HG03025 (cell line): ENCODE results near the gene TCP11L1.
"Not testable (repeated sequence)": the region's sequence is repeated elsewhere in the genome, so short reads cannot be mapped to it uniquely, and the experiment has no call there.

Experiments used
- ATAC-seq: cut with Tn5 transposase; IDR thresholded peaks from one replicate; pipeline ENCODE4 v1.9.1; 2021; ENCODE audit warnings: mild to moderate bottlenecking, moderate library complexity; ENCODE audit not compliant: unreplicated experiment, low FRiP score

Gene TCP11L1

DNA sequence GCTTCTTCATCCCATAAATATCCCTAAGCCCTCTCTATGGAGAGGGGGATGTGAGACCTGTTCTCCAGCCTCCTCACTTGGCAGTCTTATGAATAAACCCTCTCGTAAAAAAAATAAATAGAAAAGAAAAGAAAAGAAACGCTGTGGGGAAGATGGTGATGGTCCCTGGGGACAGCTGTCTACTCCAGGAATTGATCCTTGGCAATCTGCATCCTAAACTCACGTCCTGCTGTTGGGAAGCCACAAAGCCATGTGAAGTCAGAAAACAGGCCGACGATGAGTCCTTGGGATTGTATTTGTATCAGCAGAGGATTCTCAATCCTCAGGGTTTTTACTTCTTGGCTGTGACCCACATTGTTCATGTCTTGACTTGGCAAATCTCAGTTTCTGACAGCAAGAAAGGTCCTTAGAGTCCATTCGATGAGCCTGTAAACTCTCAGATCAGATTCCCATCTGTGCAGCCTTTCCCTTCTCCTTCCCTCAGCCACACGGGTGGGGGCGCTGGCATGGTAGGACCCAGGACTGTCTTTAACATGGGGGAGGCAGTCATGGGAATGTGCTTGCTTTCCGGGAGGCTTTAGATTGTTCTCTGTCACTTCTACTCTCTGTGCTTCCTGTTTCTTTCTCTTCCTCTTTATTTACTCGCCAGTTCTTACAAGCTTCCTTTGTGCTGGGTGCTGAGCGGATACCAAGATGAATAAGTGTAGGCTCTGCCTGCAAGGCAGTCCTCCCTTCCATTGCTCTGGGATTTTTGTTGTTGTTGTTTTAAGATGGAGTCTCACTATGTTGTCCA, 24.9 kb downstream of the TCP11L1 start:
- peak; percentile 35 for ATAC-seq

DNA sequence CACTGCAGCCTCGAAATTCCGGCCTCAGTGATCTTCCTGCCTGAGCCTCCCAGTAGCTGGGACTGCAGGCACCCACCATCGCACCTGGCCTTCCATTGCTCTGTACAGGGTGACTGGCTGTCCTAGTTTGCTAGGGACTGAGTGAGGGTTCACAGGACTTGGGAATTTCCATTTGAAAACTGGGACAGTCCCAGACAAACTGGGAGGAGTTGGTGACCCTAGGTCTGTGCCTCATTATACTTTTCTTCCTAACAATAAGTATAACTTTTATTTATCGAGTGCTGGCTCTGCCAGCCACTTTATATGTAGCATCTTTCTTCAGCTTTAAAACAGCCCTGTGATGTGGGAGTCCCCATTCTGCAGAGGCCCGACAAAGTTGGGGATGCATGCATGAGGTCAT, 25.5 kb downstream of the TCP11L1 start:
- ATAC-seq = peak; percentile 16

DNA sequence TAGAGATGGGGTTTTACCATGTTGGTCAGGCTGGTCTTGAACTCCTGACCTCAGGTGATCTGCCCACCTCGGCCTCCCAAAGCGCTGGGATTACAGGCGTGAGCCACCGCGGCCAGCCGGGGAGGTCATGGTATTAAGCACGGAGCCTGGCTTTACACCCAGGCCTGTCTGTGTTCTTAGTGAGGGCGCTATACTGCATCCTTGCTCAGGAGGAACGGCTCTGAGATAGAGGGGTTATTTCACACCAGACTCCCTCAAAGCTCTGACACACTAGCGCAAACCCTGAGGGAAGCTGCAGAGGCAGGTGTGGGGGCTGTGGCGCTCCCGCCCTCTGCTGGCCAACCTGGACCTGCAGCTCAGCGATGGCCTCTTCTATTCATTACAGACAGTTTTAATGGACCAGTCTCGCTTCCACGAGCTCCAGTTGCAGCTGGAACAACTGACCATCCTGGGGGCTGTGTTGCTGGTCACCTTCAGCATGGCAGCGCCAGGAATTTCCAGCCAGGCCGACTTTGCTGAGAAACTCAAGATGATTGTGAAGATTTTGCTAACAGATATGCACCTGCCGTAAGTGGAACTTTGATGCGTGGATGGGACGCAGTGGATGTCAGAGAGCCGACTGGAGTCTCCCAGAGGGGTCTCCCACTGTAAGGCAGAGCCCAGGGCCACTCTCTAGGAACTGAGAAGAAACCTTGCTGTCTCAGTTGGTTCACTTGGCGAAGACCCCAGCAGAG, 26.2 kb downstream of the TCP11L1 start:
- ATAC-seq = no peak

DNA sequence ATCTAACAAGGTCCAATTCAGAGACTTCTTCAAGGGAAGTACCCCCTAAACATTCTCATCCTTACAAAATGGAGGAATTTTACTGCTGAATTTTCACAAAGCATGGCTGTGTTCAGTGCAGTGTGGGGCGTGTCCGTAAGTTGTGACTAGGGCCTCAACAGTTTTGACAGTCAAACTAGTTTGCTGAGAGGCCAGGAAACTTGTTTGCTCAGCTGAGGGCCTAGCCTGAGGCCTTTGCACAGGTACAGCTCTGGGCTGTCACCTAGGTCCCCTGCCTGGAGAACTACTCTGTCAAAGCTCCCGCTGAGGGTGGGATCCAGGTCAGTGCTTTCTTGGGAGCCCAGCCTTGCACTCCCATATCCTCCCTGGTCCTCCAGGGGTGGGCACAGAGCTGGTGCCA, 27.9 kb downstream of the TCP11L1 start:
- ATAC-seq = no peak

DNA sequence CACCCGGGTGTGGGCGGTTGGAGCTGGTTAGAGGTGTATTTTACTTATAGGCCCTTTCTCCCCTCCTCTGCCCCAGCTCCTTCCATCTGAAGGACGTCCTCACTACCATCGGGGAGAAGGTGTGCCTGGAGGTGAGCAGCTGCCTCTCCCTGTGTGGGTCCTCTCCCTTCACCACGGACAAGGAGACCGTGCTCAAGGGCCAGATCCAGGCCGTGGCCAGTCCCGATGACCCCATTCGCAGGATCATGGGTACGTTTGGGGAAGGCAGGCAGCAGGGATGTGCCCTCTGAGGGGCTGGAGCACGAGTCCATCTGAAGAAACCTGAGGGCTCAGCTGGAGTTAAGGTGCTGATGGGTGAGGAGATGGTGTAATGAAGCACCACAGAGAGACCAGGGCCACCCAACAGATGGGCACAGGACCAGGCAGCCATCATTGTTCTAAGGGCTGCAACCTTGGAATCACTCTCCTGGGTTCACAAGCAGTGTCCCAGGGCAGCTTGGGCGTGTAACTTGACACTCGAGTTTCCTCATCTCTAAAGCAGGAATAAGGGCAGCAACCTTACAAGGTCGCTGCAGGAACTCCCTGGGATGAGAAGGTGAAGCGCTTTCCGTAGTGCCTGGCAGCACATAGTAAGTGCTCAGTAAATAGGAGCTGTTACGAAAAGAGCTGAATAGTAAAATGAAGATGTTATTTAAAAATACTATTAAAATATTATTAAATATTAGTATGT, 29.4 kb downstream of the TCP11L1 start:
- no peak for ATAC-seq

DNA sequence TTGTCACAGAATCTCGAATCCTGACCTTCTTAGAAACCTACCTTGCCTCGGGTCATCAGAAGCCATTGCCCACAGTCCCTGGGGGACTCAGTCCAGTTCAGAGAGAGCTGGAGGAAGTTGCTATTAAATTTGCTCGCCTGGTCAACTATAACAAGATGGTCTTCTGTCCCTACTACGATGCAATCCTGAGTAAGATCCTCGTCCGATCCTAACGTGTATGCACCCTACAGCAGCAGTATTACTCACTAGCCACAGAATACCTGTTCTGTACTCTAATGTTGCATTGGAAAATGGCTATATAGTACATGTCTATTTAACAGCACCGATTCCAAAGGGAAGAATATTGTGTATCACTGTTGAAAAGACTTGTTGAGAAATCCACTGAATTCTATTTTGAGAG, 33.1 kb downstream of the TCP11L1 start:
- ATAC-seq = no peak

DNA sequence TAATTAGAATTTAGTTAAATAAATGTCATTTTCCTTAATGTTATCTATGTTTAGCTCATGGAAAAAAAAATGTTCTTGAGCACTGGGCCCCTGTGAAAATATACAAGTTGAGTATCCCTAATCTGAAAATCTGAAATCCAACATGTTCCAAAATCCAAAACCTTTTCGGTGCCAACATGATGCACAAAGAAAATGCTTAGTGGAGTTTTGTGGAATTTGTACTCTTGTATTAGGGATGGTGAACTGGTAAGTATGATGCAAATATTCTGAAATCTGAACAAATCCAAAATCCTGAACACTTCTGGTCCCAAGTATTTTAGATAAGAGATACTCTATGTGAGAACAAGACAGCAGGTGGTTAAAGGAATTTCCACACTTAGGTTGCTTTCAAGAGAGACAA, 44.5 kb downstream of the TCP11L1 start:
- no peak for ATAC-seq

DNA sequence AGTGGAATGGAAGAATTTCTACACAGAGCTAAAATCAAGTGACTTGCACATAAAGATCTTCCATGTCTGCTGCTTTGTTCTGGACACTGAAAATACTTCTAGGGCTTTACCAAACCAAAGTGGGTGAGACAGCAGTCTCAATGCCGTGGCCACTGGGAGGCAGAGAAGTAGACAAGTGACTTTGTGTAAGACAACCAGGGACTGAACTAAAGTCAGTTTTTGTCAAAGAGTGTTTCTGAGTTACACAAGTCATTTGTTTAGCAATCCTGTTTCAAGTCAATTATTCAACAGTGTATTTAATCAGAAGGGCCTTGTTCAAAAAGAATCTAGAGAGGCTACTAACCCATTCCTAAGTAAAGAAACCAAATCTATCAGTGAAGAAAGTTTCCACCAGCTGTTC, 46.6 kb downstream of the TCP11L1 start:
- ATAC-seq = no peak

DNA sequence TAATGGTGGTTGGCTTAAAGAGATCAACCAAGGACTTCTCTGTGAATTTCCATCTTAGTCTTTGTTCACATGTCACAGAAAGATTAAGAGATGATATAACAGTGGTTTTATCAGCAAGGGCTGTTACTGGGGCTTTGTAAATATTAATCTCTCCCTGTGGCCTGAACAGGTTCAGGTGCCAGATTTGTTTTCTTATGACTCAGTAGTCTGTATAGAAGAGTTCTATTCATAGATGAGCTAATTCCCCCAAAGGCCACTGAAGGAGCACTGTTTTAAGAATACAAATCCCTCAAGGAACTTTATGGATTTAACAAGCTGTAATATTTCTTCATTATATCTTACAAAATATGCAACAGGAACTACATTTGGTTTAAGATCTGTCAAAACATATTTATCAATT, 50.4 kb downstream of the TCP11L1 start:
- ATAC-seq = no peak

DNA sequence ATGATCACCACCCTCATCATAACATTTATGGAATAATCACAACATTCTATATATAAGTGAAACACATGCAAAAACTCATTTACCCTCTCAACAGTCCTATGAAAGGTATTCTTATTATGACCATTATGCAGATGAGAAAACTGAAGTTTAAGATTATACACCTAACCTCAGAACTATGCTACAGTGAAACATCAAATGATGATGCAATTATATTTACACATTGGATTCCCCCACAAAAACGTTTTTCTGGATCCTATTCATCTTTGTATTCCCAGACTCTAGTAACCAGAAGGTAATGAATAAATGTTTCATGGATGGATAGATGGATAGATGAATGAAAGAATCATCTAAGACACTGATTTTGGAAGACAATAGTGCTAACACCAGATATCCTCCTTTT, 54.8 kb downstream of the TCP11L1 start:
- no peak for ATAC-seq

DNA sequence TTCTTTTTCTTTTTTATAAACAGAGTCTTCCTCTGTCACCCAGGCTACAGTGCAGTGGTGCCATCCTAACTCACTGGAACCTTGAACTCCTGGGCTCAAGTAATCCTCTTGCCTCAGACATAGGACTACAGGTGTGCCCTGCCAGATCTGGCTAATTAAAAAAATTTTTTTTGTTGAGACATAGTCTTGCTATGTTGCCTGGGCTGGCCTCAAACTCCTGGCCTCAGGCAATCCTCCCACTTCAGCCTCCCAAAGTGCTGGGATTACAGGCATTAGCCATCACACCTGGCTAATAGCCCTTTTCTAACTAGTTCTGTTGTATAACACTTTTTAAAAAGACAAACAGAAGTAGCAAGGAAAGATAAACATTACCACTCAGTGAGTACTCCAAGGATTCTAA, 64.5 kb downstream of the TCP11L1 start:
- no peak for ATAC-seq

DNA sequence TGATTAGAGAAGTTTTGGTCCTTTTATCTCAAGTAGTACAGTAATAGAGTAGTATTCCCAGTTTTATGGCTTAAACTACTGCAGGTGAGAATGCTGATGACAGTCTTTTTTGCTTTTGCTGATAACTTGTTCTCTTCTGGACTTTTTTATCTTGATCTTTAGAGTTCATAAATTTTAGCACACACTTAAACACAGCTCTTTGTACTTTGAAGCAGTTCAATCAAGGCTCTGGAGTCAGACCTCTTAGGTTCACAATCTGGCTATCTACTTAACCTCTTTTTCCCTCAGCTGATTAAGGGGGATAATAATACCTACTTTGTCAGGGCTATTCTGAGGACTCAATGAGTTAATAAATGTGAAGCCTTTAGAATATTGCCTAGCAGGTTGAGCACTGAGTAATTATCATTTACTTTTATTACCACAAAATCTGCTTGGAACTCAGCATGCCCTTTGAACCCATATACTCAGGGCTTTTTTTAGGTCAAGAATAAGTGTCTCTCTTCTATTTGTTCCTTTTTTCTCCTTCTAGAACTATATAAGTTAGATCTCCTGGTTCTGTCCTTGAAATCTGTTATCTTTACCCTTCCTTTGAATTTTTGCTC, 70.0 kb downstream of the TCP11L1 start:
- no peak for ATAC-seq

DNA sequence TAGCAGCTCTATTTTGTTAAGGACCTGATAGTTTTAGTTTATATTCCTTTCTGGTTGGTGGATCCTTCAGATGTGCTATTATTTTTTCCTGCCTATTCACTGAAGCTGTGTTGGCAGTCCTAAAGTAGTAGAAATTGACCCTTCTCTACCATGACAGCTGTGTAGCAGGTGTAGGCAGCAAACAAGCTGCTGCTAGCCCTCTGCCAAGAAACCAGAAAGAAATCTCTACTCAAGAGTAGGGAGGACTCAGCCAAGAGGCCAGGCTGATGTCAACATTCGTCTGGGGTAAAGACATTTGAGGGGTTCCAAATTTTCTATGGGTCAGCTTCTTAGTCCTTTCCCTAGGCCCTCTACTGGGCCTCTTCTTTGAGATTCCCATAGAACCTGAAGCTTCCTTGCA, 70.7 kb downstream of the TCP11L1 start:
- ATAC-seq = no peak

DNA sequence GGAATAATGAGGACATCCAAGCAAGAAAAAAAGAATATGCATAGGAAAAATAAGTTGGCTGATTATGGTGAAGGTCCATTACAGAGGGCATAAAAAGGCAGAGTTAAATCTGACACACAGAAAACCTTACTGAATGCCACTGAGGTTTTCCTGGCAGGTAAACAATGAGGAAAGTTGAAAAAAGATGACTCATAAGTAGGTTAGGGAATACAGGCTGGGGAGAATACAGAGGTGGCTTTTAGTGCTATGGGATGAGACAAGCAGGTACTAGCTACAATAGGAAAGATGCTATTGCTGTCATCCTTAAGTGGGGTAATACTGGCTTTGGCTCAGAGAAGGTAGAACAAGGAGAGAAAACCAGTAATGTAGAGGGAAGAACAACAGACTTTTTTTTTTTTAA, 77.2 kb downstream of the TCP11L1 start:
- ATAC-seq = no peak

DNA sequence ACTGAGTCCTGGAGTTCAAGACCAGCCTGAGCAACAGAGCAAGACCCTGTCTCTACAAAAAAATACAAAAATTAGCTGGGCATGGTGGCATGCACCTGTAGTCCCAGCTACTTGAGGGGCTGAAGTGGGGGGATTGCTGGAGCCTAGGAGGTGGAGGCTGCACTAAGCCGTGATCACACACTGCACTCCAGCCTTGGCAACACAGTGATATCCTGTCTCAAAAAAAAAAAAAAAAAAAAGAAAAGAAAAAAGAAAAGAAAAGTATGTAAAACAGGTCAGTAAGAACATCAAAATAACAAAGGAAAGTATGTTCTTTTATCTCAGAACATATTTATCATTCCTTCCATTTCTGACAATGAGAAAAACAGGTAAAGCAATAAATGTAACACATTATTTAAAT, 83.3 kb downstream of the TCP11L1 start:
- not testable (repeated sequence) for ATAC-seq
